WTC11 (cell line): ENCODE data around the gene ZNF480. TPM values are rescaled to one million over a fixed set of nuclear protein-coding genes. Genes with fewer than 3 reads are reported as not detected.

Experiments used
- ATAC-seq: fragments of 200-7000 bp; cut with Tn5 transposase; 2 replicates; pipeline ENCODE4 v1.10.0; 2021; ENCODE audit warnings: mild to moderate bottlenecking, moderate library complexity
- CTCF ChIA-PET: fragments of 300-600 bp; sonication (Branson Sonifier 250); formaldehyde crosslinking; loops from one replicate; lab custom pipeline; 2021; ENCODE audit warnings: antibody characterized with exemption; lab: Charles Lee
- POLR2A ChIA-PET: fragments of 350-600 bp; sonication (Branson Sonifier 250); formaldehyde crosslinking; loops from one replicate; lab custom pipeline; 2021; ENCODE audit warnings: antibody characterized with exemption; lab: Charles Lee
- DNase-seq: peaks from one replicate; pipeline ENCODE4 v3.0.0; 2021; ENCODE audit warnings: low spot score
- H3K27ac Mint-ChIP-seq: 2 replicates; pipeline ENCODE4 v1.8.0; 2021; ENCODE audit warnings: mixed read lengths
- H3K27me3 Mint-ChIP-seq: 2 replicates; pipeline ENCODE4 v1.8.0; 2021; ENCODE audit warnings: low read depth, mild to moderate bottlenecking, moderate library complexity, mixed read lengths
- H3K36me3 Mint-ChIP-seq: 2 replicates; pipeline ENCODE4 v1.8.0; 2021; ENCODE audit warnings: mixed read lengths
- H3K4me1 Mint-ChIP-seq: 2 replicates; pipeline ENCODE4 v1.8.0; 2022; ENCODE audit warnings: mixed read lengths
- H3K4me3 Mint-ChIP-seq: 2 replicates; pipeline ENCODE4 v1.8.0; 2021; ENCODE audit warnings: mild to moderate bottlenecking, moderate library complexity, mixed read lengths
- H3K9me3 Mint-ChIP-seq: 2 replicates; pipeline ENCODE4 v1.8.0; 2021; ENCODE audit warnings: mixed read lengths
- CREB1 ChIP-seq: sonication (generic); formaldehyde crosslinking; IDR thresholded peaks from 2 replicates; pipeline ENCODE4 v1.8.0; 2023; ENCODE audit warnings: mild to moderate bottlenecking, missing genetic modification reagents
- GRHL2 ChIP-seq: fragments of 250-450 bp; sonication (Bioruptor Pico); IDR thresholded peaks from 2 replicates; pipeline ENCODE4 v1.8.0; 2022; ENCODE audit warnings: mild to moderate bottlenecking, moderate library complexity; ENCODE audit not compliant: insufficient replicate concordance, severe bottlenecking
- MYBL2 ChIP-seq: sonication (generic); formaldehyde crosslinking; IDR thresholded peaks from 2 replicates; pipeline ENCODE4 v1.8.1; 2023; ENCODE audit warnings: mild to moderate bottlenecking, moderate library complexity, missing genetic modification reagents
- NR2C2 ChIP-seq: sonication (generic); formaldehyde crosslinking; IDR thresholded peaks from 2 replicates; pipeline ENCODE4 v1.8.0; 2022; ENCODE audit warnings: mild to moderate bottlenecking, missing genetic modification reagents
- RORB ChIP-seq: fragments of 250-450 bp; sonication (Bioruptor Pico); IDR thresholded peaks from 2 replicates; pipeline ENCODE4 v1.9.0; 2021; ENCODE audit warnings: mild to moderate bottlenecking
- TEAD1 ChIP-seq: sonication (generic); formaldehyde crosslinking; IDR thresholded peaks from 2 replicates; pipeline ENCODE4 v1.8.0; 2022; ENCODE audit warnings: mild to moderate bottlenecking, missing genetic modification reagents
- ZNF138 ChIP-seq: sonication (generic); formaldehyde crosslinking; conservative IDR thresholded peaks from 2 replicates; pipeline ENCODE4 v1.8.1; 2022; ENCODE audit warnings: mild to moderate bottlenecking, moderate library complexity, missing genetic modification reagents
- ZNF219 ChIP-seq: sonication (generic); formaldehyde crosslinking; IDR thresholded peaks from 2 replicates; pipeline ENCODE4 v1.8.0; 2023; ENCODE audit warnings: missing genetic modification reagents, mild to moderate bottlenecking, borderline replicate concordance
- ZNF317 ChIP-seq: sonication (generic); formaldehyde crosslinking; IDR thresholded peaks from 2 replicates; pipeline ENCODE4 v1.8.1; 2023; ENCODE audit warnings: low read depth, mild to moderate bottlenecking, moderate library complexity, missing genetic modification reagents, borderline replicate concordance
- total RNA-seq: library from RNA; stranded (reverse); gene quantifications from 3 replicates; pipeline ENCODE4 v1.2.3, GENCODE V29; 2021
- TF ChIP-seq, protein P1 (sequence below): sonication (generic); formaldehyde crosslinking; IDR thresholded peaks from 2 replicates; pipeline ENCODE4 v1.8.0; 2022; ENCODE audit warnings: mild to moderate bottlenecking, missing genetic modification reagents
- TF ChIP-seq, protein P2 (sequence below): fragments of 200-600 bp; IDR thresholded peaks from 2 replicates; pipeline ENCODE4 v1.8.0; 2022; ENCODE audit warnings: antibody characterized with exemption
- TF ChIP-seq, protein P3 (sequence below): sonication (generic); formaldehyde crosslinking; conservative IDR thresholded peaks from 2 replicates; pipeline ENCODE4 v1.8.1; 2023; ENCODE audit warnings: mild to moderate bottlenecking, low read depth, missing genetic modification reagents, moderate library complexity
- TF ChIP-seq, protein P4 (sequence below): sonication (generic); formaldehyde crosslinking; IDR thresholded peaks from 2 replicates; pipeline ENCODE4 v1.8.1; 2022; ENCODE audit warnings: mild to moderate bottlenecking, moderate library complexity, missing genetic modification reagents
- TF ChIP-seq, protein P5 (sequence below): fragments of 250-450 bp; sonication (Bioruptor Pico); IDR thresholded peaks from 2 replicates; pipeline ENCODE4 v2.1.2; 2022; ENCODE audit warnings: mild to moderate bottlenecking, moderate library complexity
- TF ChIP-seq, protein P6 (sequence below): sonication (generic); formaldehyde crosslinking; IDR thresholded peaks from 2 replicates; pipeline ENCODE4 v1.8.0; 2022; ENCODE audit warnings: missing genetic modification reagents
- TF ChIP-seq, protein P7 (sequence below): sonication (generic); formaldehyde crosslinking; IDR thresholded peaks from 2 replicates; pipeline ENCODE4 v1.8.0; 2022; ENCODE audit warnings: mild to moderate bottlenecking, missing genetic modification reagents

Gene ZNF480
- total RNA-seq, 1 experiment from 2014 or later: 36.0 TPM

DNA sequence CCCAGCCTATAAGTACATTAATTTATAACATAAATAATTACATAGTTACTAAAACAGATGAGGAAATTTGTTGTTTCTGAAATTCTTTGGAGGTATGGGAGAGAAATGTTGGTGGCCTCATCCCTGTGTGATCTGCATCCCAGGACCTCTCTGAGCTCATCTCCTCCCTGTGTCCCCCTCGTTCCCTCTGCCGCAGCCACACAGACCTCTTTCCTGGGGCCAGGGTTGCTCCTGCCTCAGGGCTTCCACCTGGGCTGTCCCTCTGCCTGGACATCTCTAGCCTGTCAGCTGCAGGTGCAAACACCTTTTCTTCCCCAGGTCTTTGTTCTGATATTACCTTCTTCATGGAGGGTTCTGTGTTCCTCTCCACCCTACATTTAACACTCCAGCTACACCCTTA lies 23.7 kb upstream of the ZNF480 start:
- H3K9me3 Mint-ChIP-seq: peaks cover 12% of the 10 kb centered on the region
- CTCF ChIA-PET: no interaction called here
- no peaks in the 10 kb centered on the region; the same call in 1 of the 2 replicates for H3K27me3 Mint-ChIP-seq
- no peak overlapping the region for H3K4me3 Mint-ChIP-seq
- TF ChIP-seq, protein P1, sequence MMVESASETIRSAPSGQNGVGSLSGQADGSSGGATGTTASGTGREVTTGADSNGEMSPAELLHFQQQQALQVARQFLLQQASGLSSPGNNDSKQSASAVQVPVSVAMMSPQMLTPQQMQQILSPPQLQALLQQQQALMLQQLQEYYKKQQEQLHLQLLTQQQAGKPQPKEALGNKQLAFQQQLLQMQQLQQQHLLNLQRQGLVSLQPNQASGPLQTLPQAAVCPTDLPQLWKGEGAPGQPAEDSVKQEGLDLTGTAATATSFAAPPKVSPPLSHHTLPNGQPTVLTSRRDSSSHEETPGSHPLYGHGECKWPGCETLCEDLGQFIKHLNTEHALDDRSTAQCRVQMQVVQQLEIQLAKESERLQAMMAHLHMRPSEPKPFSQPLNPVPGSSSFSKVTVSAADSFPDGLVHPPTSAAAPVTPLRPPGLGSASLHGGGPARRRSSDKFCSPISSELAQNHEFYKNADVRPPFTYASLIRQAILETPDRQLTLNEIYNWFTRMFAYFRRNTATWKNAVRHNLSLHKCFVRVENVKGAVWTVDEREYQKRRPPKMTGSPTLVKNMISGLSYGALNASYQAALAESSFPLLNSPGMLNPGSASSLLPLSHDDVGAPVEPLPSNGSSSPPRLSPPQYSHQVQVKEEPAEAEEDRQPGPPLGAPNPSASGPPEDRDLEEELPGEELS (CRISPR knock-in tag): no peak
- no peak for TF ChIP-seq ZNF138 (CRISPR knock-in tag)
- TF ChIP-seq, all 79 proteins: peak for 0
- DNase-seq (no peak), ATAC-seq (no peak)
- Mint-ChIP-seq H3K36me3 (peaks cover 45% of the 10 kb centered on the region), H3K4me1 (peaks cover 48% of the 10 kb centered on the region), H3K27ac (no peak overlapping the region; the same call in 1 of the 2 replicates)
- POLR2A ChIA-PET: no interaction called here

DNA sequence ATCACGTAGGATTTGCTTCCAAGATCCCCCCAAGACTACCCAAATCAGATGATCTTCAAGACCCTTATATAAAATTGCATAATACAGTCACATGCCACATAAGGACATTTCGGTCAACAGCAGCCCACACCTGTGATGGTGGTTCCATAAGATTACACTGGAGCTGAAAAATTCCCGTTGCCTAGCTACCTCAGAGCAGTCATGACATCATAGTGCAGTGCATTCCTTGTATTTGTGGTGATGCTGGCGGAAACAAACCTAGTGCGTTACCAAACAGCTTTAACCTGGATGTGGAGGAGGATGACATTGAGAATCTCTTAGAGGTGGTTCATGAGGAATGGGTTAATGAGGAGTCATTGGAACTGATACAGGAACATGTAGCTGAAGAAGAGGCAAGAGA lies 22.8 kb upstream of the ZNF480 start:
- H3K4me1 Mint-ChIP-seq: peaks cover 51% of the 10 kb centered on the region

More for the DNA sequence above, 22.8 kb upstream of the ZNF480 start:
- no peak for DNase-seq
- no peak for ATAC-seq
- TF ChIP-seq CREB1: no peak
- no peak for TF ChIP-seq RORB (CRISPR knock-in tag)
- TF ChIP-seq NR2C2 (CRISPR knock-in tag): no peak
- no peak for TF ChIP-seq MYBL2 (CRISPR knock-in tag)
- TF ChIP-seq, protein P2, sequence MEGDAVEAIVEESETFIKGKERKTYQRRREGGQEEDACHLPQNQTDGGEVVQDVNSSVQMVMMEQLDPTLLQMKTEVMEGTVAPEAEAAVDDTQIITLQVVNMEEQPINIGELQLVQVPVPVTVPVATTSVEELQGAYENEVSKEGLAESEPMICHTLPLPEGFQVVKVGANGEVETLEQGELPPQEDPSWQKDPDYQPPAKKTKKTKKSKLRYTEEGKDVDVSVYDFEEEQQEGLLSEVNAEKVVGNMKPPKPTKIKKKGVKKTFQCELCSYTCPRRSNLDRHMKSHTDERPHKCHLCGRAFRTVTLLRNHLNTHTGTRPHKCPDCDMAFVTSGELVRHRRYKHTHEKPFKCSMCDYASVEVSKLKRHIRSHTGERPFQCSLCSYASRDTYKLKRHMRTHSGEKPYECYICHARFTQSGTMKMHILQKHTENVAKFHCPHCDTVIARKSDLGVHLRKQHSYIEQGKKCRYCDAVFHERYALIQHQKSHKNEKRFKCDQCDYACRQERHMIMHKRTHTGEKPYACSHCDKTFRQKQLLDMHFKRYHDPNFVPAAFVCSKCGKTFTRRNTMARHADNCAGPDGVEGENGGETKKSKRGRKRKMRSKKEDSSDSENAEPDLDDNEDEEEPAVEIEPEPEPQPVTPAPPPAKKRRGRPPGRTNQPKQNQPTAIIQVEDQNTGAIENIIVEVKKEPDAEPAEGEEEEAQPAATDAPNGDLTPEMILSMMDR: no peak
- no peak for TF ChIP-seq GRHL2 (CRISPR knock-in tag)
- TF ChIP-seq, protein P3, sequence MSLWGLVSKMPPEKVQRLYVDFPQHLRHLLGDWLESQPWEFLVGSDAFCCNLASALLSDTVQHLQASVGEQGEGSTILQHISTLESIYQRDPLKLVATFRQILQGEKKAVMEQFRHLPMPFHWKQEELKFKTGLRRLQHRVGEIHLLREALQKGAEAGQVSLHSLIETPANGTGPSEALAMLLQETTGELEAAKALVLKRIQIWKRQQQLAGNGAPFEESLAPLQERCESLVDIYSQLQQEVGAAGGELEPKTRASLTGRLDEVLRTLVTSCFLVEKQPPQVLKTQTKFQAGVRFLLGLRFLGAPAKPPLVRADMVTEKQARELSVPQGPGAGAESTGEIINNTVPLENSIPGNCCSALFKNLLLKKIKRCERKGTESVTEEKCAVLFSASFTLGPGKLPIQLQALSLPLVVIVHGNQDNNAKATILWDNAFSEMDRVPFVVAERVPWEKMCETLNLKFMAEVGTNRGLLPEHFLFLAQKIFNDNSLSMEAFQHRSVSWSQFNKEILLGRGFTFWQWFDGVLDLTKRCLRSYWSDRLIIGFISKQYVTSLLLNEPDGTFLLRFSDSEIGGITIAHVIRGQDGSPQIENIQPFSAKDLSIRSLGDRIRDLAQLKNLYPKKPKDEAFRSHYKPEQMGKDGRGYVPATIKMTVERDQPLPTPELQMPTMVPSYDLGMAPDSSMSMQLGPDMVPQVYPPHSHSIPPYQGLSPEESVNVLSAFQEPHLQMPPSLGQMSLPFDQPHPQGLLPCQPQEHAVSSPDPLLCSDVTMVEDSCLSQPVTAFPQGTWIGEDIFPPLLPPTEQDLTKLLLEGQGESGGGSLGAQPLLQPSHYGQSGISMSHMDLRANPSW (CRISPR knock-in tag): no peak
- no peak for TF ChIP-seq ZNF317 (CRISPR knock-in tag)
- TF ChIP-seq, protein P4, sequence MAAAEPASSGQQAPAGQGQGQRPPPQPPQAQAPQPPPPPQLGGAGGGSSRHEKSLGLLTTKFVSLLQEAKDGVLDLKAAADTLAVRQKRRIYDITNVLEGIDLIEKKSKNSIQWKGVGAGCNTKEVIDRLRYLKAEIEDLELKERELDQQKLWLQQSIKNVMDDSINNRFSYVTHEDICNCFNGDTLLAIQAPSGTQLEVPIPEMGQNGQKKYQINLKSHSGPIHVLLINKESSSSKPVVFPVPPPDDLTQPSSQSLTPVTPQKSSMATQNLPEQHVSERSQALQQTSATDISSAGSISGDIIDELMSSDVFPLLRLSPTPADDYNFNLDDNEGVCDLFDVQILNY (CRISPR knock-in tag): no peak
- TF ChIP-seq, protein P5, sequence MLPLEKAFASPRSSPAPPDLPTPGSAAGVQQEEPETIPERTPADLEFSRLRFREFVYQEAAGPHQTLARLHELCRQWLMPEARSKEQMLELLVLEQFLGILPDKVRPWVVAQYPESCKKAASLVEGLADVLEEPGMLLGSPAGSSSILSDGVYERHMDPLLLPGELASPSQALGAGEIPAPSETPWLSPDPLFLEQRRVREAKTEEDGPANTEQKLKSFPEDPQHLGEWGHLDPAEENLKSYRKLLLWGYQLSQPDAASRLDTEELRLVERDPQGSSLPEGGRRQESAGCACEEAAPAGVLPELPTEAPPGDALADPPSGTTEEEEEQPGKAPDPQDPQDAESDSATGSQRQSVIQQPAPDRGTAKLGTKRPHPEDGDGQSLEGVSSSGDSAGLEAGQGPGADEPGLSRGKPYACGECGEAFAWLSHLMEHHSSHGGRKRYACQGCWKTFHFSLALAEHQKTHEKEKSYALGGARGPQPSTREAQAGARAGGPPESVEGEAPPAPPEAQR (CRISPR knock-in tag): no peak
- TF ChIP-seq, protein P6, sequence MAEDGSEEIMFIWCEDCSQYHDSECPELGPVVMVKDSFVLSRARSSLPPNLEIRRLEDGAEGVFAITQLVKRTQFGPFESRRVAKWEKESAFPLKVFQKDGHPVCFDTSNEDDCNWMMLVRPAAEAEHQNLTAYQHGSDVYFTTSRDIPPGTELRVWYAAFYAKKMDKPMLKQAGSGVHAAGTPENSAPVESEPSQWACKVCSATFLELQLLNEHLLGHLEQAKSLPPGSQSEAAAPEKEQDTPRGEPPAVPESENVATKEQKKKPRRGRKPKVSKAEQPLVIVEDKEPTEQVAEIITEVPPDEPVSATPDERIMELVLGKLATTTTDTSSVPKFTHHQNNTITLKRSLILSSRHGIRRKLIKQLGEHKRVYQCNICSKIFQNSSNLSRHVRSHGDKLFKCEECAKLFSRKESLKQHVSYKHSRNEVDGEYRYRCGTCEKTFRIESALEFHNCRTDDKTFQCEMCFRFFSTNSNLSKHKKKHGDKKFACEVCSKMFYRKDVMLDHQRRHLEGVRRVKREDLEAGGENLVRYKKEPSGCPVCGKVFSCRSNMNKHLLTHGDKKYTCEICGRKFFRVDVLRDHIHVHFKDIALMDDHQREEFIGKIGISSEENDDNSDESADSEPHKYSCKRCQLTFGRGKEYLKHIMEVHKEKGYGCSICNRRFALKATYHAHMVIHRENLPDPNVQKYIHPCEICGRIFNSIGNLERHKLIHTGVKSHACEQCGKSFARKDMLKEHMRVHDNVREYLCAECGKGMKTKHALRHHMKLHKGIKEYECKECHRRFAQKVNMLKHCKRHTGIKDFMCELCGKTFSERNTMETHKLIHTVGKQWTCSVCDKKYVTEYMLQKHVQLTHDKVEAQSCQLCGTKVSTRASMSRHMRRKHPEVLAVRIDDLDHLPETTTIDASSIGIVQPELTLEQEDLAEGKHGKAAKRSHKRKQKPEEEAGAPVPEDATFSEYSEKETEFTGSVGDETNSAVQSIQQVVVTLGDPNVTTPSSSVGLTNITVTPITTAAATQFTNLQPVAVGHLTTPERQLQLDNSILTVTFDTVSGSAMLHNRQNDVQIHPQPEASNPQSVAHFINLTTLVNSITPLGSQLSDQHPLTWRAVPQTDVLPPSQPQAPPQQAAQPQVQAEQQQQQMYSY (CRISPR knock-in tag): no peak
- TF ChIP-seq, protein P7, sequence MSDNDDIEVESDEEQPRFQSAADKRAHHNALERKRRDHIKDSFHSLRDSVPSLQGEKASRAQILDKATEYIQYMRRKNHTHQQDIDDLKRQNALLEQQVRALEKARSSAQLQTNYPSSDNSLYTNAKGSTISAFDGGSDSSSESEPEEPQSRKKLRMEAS (CRISPR knock-in tag): no peak
- TF ChIP-seq ZNF219 (CRISPR knock-in tag): no peak
- no peak for TF ChIP-seq ZNF138 (CRISPR knock-in tag)
- no peak for TF ChIP-seq TEAD1
- POLR2A ChIA-PET: no interaction called here
- no peak overlapping the region for H3K4me3 Mint-ChIP-seq
- CTCF ChIA-PET: no interaction called here
- H3K9me3 Mint-ChIP-seq: peaks cover 17% of the 10 kb centered on the region
- H3K27ac Mint-ChIP-seq: no peak overlapping the region
- peaks cover 52% of the 10 kb centered on the region for H3K36me3 Mint-ChIP-seq
- no peaks in the 10 kb centered on the region; the same call in 1 of the 2 replicates for H3K27me3 Mint-ChIP-seq
